ENCODE measurements around the gene FHL1.

DNA sequence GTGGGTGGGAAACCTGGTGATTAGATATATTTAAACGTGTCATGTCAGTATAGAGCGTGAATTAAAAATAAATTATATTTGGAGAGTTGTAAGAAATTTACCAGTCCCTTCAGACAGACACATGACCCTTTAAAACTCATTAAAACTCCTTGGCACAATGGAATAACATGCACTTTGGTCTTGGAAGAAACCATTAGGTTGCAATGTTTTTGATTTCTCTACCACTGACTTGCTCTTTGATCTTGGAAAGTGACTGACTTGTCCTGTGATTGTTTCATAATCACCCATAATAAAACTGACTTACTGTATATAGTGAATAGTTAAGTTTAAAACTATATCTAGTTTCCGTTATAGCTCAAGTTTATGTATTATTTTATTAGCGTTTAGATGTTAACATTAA, 35.8 kb downstream of the FHL1 start:
- TF ChIP-seq, protein P1, sequence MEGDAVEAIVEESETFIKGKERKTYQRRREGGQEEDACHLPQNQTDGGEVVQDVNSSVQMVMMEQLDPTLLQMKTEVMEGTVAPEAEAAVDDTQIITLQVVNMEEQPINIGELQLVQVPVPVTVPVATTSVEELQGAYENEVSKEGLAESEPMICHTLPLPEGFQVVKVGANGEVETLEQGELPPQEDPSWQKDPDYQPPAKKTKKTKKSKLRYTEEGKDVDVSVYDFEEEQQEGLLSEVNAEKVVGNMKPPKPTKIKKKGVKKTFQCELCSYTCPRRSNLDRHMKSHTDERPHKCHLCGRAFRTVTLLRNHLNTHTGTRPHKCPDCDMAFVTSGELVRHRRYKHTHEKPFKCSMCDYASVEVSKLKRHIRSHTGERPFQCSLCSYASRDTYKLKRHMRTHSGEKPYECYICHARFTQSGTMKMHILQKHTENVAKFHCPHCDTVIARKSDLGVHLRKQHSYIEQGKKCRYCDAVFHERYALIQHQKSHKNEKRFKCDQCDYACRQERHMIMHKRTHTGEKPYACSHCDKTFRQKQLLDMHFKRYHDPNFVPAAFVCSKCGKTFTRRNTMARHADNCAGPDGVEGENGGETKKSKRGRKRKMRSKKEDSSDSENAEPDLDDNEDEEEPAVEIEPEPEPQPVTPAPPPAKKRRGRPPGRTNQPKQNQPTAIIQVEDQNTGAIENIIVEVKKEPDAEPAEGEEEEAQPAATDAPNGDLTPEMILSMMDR (IDR thresholded peaks at IDR 0.05) = no peak
- no peak for TF ChIP-seq POLR2A (IDR thresholded peaks at IDR 0.05)

All from thyroid gland (tissue), 4 donors.